ENCODE results near the gene PLCH1. TPM values are rescaled to one million over a fixed set of nuclear protein-coding genes. Genes with fewer than 3 reads are reported as not detected.

PLCH1 gene
- total RNA-seq, 1 experiment from 2014 or later: 3.1 TPM

GRCh38 chr3:155712008-155712407, 32.9 kb downstream of the PLCH1 start:
- no peaks in the 10 kb centered on the region for H3K9me3 ChIP-seq (ENCODE audit: low read depth, low read length, poor library complexity, severe bottlenecking)
- no peaks in the 10 kb centered on the region for H3K36me3 ChIP-seq (ENCODE audit: insufficient read depth, low read length, poor library complexity, severe bottlenecking)
- H3K4me3 ChIP-seq (ENCODE audit: low read depth, low read length, poor library complexity, severe bottlenecking): no peak overlapping the region
- ChIA-PET CTCF (no interaction called here), POLR2A (ENCODE audit: low non-redundant PET) (no interaction called here)
- H3K27me3 ChIP-seq (replicated peaks; ENCODE audit: insufficient read depth, low read depth, low read length, poor library complexity): no peaks in the 10 kb centered on the region
- DNase-seq (ENCODE audit: low spot score): no peak
- no peak overlapping the region for H3K27ac ChIP-seq (ENCODE audit: low read depth, low read length, poor library complexity, severe bottlenecking)
- intact Hi-C loops (cut with micrococcal nuclease; ENCODE audit: unreplicated experiment): no loop called here
- BruUV-seq (replicated peaks): no TSS peak
- no peaks in the 10 kb centered on the region for H3K4me1 ChIP-seq (ENCODE audit: insufficient read depth, low read length, poor library complexity, severe bottlenecking)
- TF ChIP-seq CTCF (conservative IDR thresholded peaks at IDR 0.05; ENCODE audit: low read depth, low read length) (no peak), EZH2 (IDR thresholded peaks at IDR 0.05; ENCODE audit: borderline replicate concordance, low read depth, low read length, poor library complexity, severe bottlenecking) (no peak)

- no TSS peak for BruUV-seq (replicated peaks)
- Histone ChIP-seq H3K4me1 (ENCODE audit: insufficient read depth, low read length, poor library complexity, severe bottlenecking) (no peaks in the 10 kb centered on the region), H3K36me3 (ENCODE audit: insufficient read depth, low read length, poor library complexity, severe bottlenecking) (no peaks in the 10 kb centered on the region), H3K27me3 (replicated peaks; ENCODE audit: insufficient read depth, low read depth, low read length, poor library complexity) (no peaks in the 10 kb centered on the region), H3K4me3 (ENCODE audit: low read depth, low read length, poor library complexity, severe bottlenecking) (no peak overlapping the region), H3K9me3 (ENCODE audit: low read depth, low read length, poor library complexity, severe bottlenecking) (no peaks in the 10 kb centered on the region), H3K27ac (ENCODE audit: low read depth, low read length, poor library complexity, severe bottlenecking) (no peak overlapping the region)
- POLR2A ChIA-PET (ENCODE audit: low non-redundant PET): no interaction called here
- CTCF ChIA-PET: no interaction called here
- DNase-seq (ENCODE audit: low spot score): no peak
- TF ChIP-seq CTCF (conservative IDR thresholded peaks at IDR 0.05; ENCODE audit: low read depth, low read length): no peak
- TF ChIP-seq EZH2 (IDR thresholded peaks at IDR 0.05; ENCODE audit: borderline replicate concordance, low read depth, low read length, poor library complexity, severe bottlenecking): no peak
- intact Hi-C loops (cut with micrococcal nuclease; ENCODE audit: unreplicated experiment): loop anchor here (10.0 kb wide), 1 partner anchor 950 kb away; no protein-coding TSS in a partner anchor
Measured at GRCh38 chr3:155704771-155705559, 39.9 kb downstream of the PLCH1 start.

GRCh38 chr3:155704061-155704460, 40.8 kb downstream of the PLCH1 start:
- CTCF ChIA-PET: no interaction called here
- H3K27me3 ChIP-seq (replicated peaks; ENCODE audit: insufficient read depth, low read depth, low read length, poor library complexity): no peaks in the 10 kb centered on the region
- H3K36me3 ChIP-seq (ENCODE audit: insufficient read depth, low read length, poor library complexity, severe bottlenecking): no peaks in the 10 kb centered on the region
- intact Hi-C loops (cut with micrococcal nuclease; ENCODE audit: unreplicated experiment): loop anchor here (10.0 kb wide), 1 partner anchor 949 kb away; no protein-coding TSS in a partner anchor
- H3K27ac ChIP-seq (ENCODE audit: low read depth, low read length, poor library complexity, severe bottlenecking): no peak overlapping the region
- no peaks in the 10 kb centered on the region for H3K9me3 ChIP-seq (ENCODE audit: low read depth, low read length, poor library complexity, severe bottlenecking)
- TF ChIP-seq CTCF (conservative IDR thresholded peaks at IDR 0.05; ENCODE audit: low read depth, low read length) (no peak), EZH2 (IDR thresholded peaks at IDR 0.05; ENCODE audit: borderline replicate concordance, low read depth, low read length, poor library complexity, severe bottlenecking) (no peak)
- no TSS peak for BruUV-seq (replicated peaks)
- no peak for DNase-seq (ENCODE audit: low spot score)
- POLR2A ChIA-PET (ENCODE audit: low non-redundant PET): no interaction called here
- H3K4me3 ChIP-seq (ENCODE audit: low read depth, low read length, poor library complexity, severe bottlenecking): no peak overlapping the region
- H3K4me1 ChIP-seq (ENCODE audit: insufficient read depth, low read length, poor library complexity, severe bottlenecking): no peaks in the 10 kb centered on the region

Data from A673 (cell line).